Mesothelial cell of epicardium (in vitro differentiated cells): ENCODE data around the gene CCDC181. TPM values are rescaled to one million over a fixed set of nuclear protein-coding genes. Genes with fewer than 3 reads are reported as not detected.

Experiments
- DNase-seq, 2 experiments: peaks; one replicate each; pipeline ENCODE4 v3.0.0; 2021; ENCODE audit warnings: low spot score in 2 of 2; ENCODE audit not compliant: unreplicated experiment in 2 of 2
- H3K27ac Mint-ChIP-seq: 2 replicates; pipeline ENCODE4 v1.8.0; 2021; ENCODE audit warnings: mixed read lengths
- H3K27me3 Mint-ChIP-seq: 2 replicates; pipeline ENCODE4 v1.8.0; 2021; ENCODE audit warnings: low read depth, mixed read lengths
- H3K36me3 Mint-ChIP-seq: 2 replicates; pipeline ENCODE4 v1.8.0; 2021; ENCODE audit warnings: mixed read lengths
- H3K4me1 Mint-ChIP-seq: 2 replicates; pipeline ENCODE4 v1.8.0; 2021; ENCODE audit warnings: mixed read lengths
- H3K4me3 Mint-ChIP-seq: 2 replicates; pipeline ENCODE4 v1.8.0; 2021; ENCODE audit warnings: mild to moderate bottlenecking, moderate library complexity, mixed read lengths
- H3K9me3 Mint-ChIP-seq: 2 replicates; pipeline ENCODE4 v1.8.0; 2021; ENCODE audit warnings: mixed read lengths
- CTCF ChIP-seq: fragments of 200-600 bp; sonication (generic); IDR thresholded peaks from one replicate; pipeline ENCODE4 v1.5.0; 2021; ENCODE audit warnings: antibody characterized with exemption; ENCODE audit not compliant: unreplicated experiment
- total RNA-seq: library from RNA; stranded (reverse); gene quantifications from 3 replicates; pipeline ENCODE4 v1.2.1, GENCODE V29; 2021

CCDC181 gene
- total RNA-seq, 1 donor from 2014 or later = 1.3 TPM

DNA sequence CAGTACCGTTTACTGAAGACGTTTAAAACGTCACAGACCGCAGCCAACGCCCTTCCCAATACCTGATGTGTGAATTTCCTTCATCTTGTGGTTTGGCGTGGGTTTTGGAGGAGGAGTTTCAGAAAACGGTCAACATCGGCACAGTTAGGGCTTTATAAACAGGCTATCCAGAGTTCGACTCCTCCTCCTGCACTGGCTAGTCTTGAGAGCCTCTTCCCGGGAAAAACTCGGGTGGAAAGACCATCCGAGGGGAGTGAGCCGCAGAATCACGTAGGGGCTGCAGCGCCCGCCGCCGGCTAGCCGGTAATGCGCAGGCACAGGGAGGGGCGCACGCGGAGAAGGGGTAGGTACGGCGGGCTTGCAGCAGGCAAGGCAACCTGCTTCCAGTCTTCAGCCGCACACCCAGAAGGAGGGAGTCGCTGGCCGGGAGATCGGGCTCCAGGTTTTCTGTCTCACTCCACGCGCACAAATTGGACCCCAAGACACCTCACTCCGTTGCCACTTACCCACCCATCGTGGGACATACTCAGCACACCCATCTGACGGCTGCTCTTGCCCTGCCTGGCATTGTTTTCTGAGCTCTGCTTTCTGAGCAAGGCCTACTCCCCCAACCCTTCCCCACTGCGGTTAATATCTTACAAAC, 33.0 kb upstream of the CCDC181 start:
- H3K27ac Mint-ChIP-seq = no peak overlapping the region
- peaks cover 16% of the 10 kb centered on the region for H3K9me3 Mint-ChIP-seq
- H3K36me3 Mint-ChIP-seq = peaks cover 10% of the 10 kb centered on the region
- DNase-seq = no peak
- peaks cover 7% of the 10 kb centered on the region for H3K4me1 Mint-ChIP-seq
- no peak for TF ChIP-seq CTCF
- H3K27me3 Mint-ChIP-seq = no peaks in the 10 kb centered on the region
- peak overlapping the region; percentile 52 for H3K4me3 Mint-ChIP-seq

- no peaks in the 10 kb centered on the region for H3K4me1 Mint-ChIP-seq
- no peak overlapping the region for H3K4me3 Mint-ChIP-seq
- DNase-seq = no peak
- H3K36me3 Mint-ChIP-seq = peaks cover 6% of the 10 kb centered on the region
- H3K9me3 Mint-ChIP-seq = peaks cover 22% of the 10 kb centered on the region
- H3K27me3 Mint-ChIP-seq = no peaks in the 10 kb centered on the region
- TF ChIP-seq CTCF = no peak
- no peak overlapping the region for H3K27ac Mint-ChIP-seq
Measured at GRCh38 chr1:169457443-169457842, 30.2 kb upstream of the CCDC181 start.

GRCh38 chr1:169456029-169456428, 28.8 kb upstream of the CCDC181 start:
- Mint-ChIP-seq H3K27ac (no peak overlapping the region), H3K4me3 (no peak overlapping the region), H3K27me3 (no peaks in the 10 kb centered on the region), H3K36me3 (peaks cover 6% of the 10 kb centered on the region), H3K4me1 (no peaks in the 10 kb centered on the region), H3K9me3 (peaks cover 22% of the 10 kb centered on the region)
- no peak for DNase-seq
- no peak for TF ChIP-seq CTCF

DNA sequence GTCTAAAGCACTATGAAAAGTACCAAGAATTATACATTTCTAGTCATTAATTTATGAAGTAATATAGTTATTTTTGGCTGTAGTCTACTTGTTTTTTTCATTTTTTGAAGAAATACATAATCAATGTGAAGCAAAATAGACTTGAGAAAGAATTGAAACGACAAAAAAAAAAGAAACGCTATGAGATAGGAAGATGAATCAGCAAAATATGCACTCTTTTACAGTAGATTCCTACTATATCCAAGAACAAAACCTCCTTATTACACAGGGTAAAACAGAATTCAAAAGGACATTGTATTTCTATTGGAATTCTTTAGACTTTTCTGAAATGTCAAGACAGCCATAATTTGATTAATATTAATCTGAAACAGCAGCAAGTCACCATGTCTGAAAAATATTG, 25.6 kb upstream of the CCDC181 start:
- Mint-ChIP-seq H3K9me3 (peaks cover 22% of the 10 kb centered on the region), H3K27me3 (no peaks in the 10 kb centered on the region), H3K27ac (no peak overlapping the region), H3K4me3 (no peak overlapping the region), H3K36me3 (peaks cover 6% of the 10 kb centered on the region), H3K4me1 (peaks cover 2% of the 10 kb centered on the region)
- no peak for DNase-seq
- no peak for TF ChIP-seq CTCF

GRCh38 chr1:169451218-169451824, 24.0 kb upstream of the CCDC181 start:
- no peak overlapping the region for H3K4me3 Mint-ChIP-seq
- no peaks in the 10 kb centered on the region for H3K27me3 Mint-ChIP-seq
- H3K9me3 Mint-ChIP-seq = peaks cover 11% of the 10 kb centered on the region
- H3K4me1 Mint-ChIP-seq = peaks cover 2% of the 10 kb centered on the region
- DNase-seq = no peak
- no peak overlapping the region for H3K27ac Mint-ChIP-seq
- H3K36me3 Mint-ChIP-seq = no peaks in the 10 kb centered on the region
- TF ChIP-seq CTCF = no peak
